Loucy (cell line): Measurements from ENCODE around the gene SERPINB1.

Experiments
- H2AFZ ChIP-seq: fragments of 200-600 bp; sonication (generic); 2 replicates; pipeline ENCODE4 v1.6.0; 2016; ENCODE audit warnings: antibody characterized with exemption, mild to moderate bottlenecking, low read length, moderate library complexity
- H3F3A ChIP-seq: fragments of 200-600 bp; 2 replicates; pipeline ENCODE4 v1.6.0; 2016; ENCODE audit warnings: antibody characterized with exemption, low read depth, mild to moderate bottlenecking
- H3K27me3 ChIP-seq: fragments of 200-600 bp; sonication (generic); 2 replicates; pipeline ENCODE4 v1.6.1; 2014; ENCODE audit warnings: low read length, mild to moderate bottlenecking; ENCODE audit not compliant: insufficient read depth, poor library complexity, severe bottlenecking
- H3K36me3 ChIP-seq: fragments of 200-600 bp; sonication (generic); 2 replicates; pipeline ENCODE4 v1.6.1; 2016; ENCODE audit warnings: low read length; ENCODE audit not compliant: insufficient read depth
- H3K4me1 ChIP-seq: fragments of 200-600 bp; sonication (generic); 2 replicates; pipeline ENCODE4 v1.5.1; 2014; ENCODE audit warnings: low read length, mild to moderate bottlenecking; ENCODE audit not compliant: insufficient read depth, poor library complexity, severe bottlenecking
- H3K4me2 ChIP-seq: fragments of 200-600 bp; sonication (generic); 2 replicates; pipeline ENCODE4 v1.6.0; 2014; ENCODE audit warnings: antibody characterized with exemption, low read length, low read depth, mild to moderate bottlenecking; ENCODE audit not compliant: poor library complexity, severe bottlenecking
- H3K4me3 ChIP-seq: fragments of 200-600 bp; sonication (generic); 2 replicates; pipeline ENCODE4 v1.5.1; 2014; ENCODE audit warnings: low read length, mild to moderate bottlenecking, mixed read lengths; ENCODE audit not compliant: poor library complexity, severe bottlenecking
- H3K79me2 ChIP-seq: fragments of 200-600 bp; sonication (generic); 2 replicates; pipeline ENCODE4 v1.6.1; 2014; ENCODE audit warnings: low read length; ENCODE audit not compliant: insufficient read depth
- H3K9ac ChIP-seq: fragments of 200-600 bp; sonication (generic); 2 replicates; pipeline ENCODE4 v1.6.0; 2014; ENCODE audit warnings: mild to moderate bottlenecking, low read depth, low read length, moderate library complexity; ENCODE audit not compliant: poor library complexity, severe bottlenecking
- H3K9me2 ChIP-seq: fragments of 200-600 bp; sonication (generic); replicated peaks from 2 replicates; pipeline ENCODE4 v1.6.1; 2016; ENCODE audit warnings: low read depth, low read length, mixed read lengths
- H3K9me3 ChIP-seq: fragments of 200-600 bp; sonication (generic); 2 replicates; pipeline ENCODE4 v1.6.1; 2014; ENCODE audit warnings: mild to moderate bottlenecking, antibody characterized with exemption, low read length, low read depth; ENCODE audit not compliant: insufficient read depth
- H4K20me1 ChIP-seq: fragments of 200-600 bp; sonication (generic); 2 replicates; pipeline ENCODE4 v1.6.0; 2014; ENCODE audit warnings: antibody characterized with exemption, low read length, mild to moderate bottlenecking; ENCODE audit not compliant: insufficient read depth, poor library complexity, severe bottlenecking
- CTCF ChIP-seq: fragments of 200-600 bp; sonication (generic); conservative IDR thresholded peaks from 2 replicates; pipeline ENCODE4 v1.5.1; 2014; ENCODE audit warnings: mild to moderate bottlenecking, antibody characterized with exemption, low read length
- EZH2phosphoT487 ChIP-seq: fragments of 200-600 bp; IDR thresholded peaks from 2 replicates; pipeline ENCODE4 v1.6.1; 2018; ENCODE audit warnings: antibody characterized with exemption, mild to moderate bottlenecking, moderate library complexity, borderline replicate concordance

Gene SERPINB1

GRCh38 chr6:2819115-2819514 is 22.5 kb downstream of the SERPINB1 start:
- no peak for TF ChIP-seq EZH2phosphoT487
- no peak for TF ChIP-seq CTCF
- Histone ChIP-seq H3K4me3 (peak overlapping the region; percentile 53), H3K4me2 (peak overlapping the region; percentile 71)

GRCh38 chr6:2818593-2818992 is 23.1 kb downstream of the SERPINB1 start:
- H3K9ac ChIP-seq: peak overlapping the region; percentile 68

More at GRCh38 chr6:2819115-2819514, 22.5 kb downstream of the SERPINB1 start:
- Histone ChIP-seq H3K9me2 (no peaks in the 10 kb centered on the region), H3K9me3 (peaks cover 10% of the 10 kb centered on the region; the same call in 1 of the 2 replicates), H3K36me3 (no peaks in the 10 kb centered on the region), H3F3A (peaks cover 18% of the 10 kb centered on the region; the same call in 1 of the 2 replicates), H3K27me3 (no peaks in the 10 kb centered on the region), H3K4me1 (peaks cover 72% of the 10 kb centered on the region), H3K9ac (peak overlapping the region; percentile 68), H3K79me2 (peaks cover 3% of the 10 kb centered on the region; the same call in 1 of the 2 replicates), H4K20me1 (no peaks in the 10 kb centered on the region), H2AFZ (peak overlapping the region; percentile 6; the same call in 1 of the 2 replicates)

GRCh38 chr6:2817903-2818443 is 23.7 kb downstream of the SERPINB1 start:
- Histone ChIP-seq H2AFZ (no peak overlapping the region; the same call in 1 of the 2 replicates), H3K4me1 (peaks cover 63% of the 10 kb centered on the region), H3K4me3 (no peak overlapping the region), H3K4me2 (peak overlapping the region; percentile 71), H3F3A (peaks cover 18% of the 10 kb centered on the region; the same call in 1 of the 2 replicates), H3K36me3 (no peaks in the 10 kb centered on the region), H4K20me1 (no peaks in the 10 kb centered on the region), H3K27me3 (no peaks in the 10 kb centered on the region), H3K9me2 (no peaks in the 10 kb centered on the region), H3K79me2 (peaks cover 3% of the 10 kb centered on the region; the same call in 1 of the 2 replicates), H3K9me3 (peaks cover 10% of the 10 kb centered on the region; the same call in 1 of the 2 replicates), H3K9ac (peak overlapping the region; percentile 68)
- TF ChIP-seq EZH2phosphoT487 (no peak), CTCF (no peak)

More at GRCh38 chr6:2818593-2818992, 23.1 kb downstream of the SERPINB1 start:
- H3F3A ChIP-seq: peaks cover 18% of the 10 kb centered on the region; the same call in 1 of the 2 replicates
- peaks cover 10% of the 10 kb centered on the region; the same call in 1 of the 2 replicates for H3K9me3 ChIP-seq
- no peaks in the 10 kb centered on the region for H4K20me1 ChIP-seq
- H3K4me3 ChIP-seq: peak overlapping the region; percentile 53
- H3K27me3 ChIP-seq: no peaks in the 10 kb centered on the region
- peaks cover 69% of the 10 kb centered on the region for H3K4me1 ChIP-seq
- H2AFZ ChIP-seq: no peak overlapping the region
- H3K4me2 ChIP-seq: peak overlapping the region; percentile 71
- no peaks in the 10 kb centered on the region for H3K9me2 ChIP-seq
- H3K36me3 ChIP-seq: no peaks in the 10 kb centered on the region
- peaks cover 3% of the 10 kb centered on the region; the same call in 1 of the 2 replicates for H3K79me2 ChIP-seq
- no peak for TF ChIP-seq CTCF
- no peak for TF ChIP-seq EZH2phosphoT487
